Activated CD4-positive, alpha-beta T cell treated with anti-CD3 and anti-CD28 coated beads, Interleukin-2, amount 50 U/mL, for 1 hour (primary cell): ENCODE measurements around the gene KCNH8.

Experiments used
- DNase-seq: peaks from one replicate; pipeline ENCODE4 v3.0.0-alpha.2; 2020

KCNH8 gene

DNA sequence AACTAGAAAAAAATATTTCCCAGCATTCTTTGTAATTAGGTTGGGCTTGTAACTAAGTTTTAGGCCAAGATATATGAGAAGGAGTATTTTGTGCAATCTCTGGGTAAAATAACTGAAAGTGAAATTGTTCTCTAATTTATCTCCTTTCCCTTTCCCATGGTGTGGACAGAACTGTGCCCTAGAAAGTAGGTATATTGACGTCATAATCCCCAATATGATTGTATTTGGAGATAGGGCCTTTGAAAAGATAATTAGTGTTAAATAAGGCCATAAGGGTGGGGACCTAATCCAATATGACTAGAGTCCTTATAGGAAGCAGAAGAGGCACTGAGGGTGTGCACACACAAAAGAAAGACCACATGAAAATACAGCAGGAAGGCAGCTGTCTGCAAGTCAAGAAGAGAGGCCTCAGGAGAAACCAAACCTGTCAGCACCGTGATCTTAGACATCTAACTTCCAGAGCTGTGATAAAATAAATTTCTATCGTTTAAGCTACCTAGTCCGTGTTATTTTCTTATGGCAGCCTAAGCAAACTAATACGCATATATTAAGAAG lies 106.6 kb downstream of the KCNH8 start:
- DNase-seq = no peak

DNA sequence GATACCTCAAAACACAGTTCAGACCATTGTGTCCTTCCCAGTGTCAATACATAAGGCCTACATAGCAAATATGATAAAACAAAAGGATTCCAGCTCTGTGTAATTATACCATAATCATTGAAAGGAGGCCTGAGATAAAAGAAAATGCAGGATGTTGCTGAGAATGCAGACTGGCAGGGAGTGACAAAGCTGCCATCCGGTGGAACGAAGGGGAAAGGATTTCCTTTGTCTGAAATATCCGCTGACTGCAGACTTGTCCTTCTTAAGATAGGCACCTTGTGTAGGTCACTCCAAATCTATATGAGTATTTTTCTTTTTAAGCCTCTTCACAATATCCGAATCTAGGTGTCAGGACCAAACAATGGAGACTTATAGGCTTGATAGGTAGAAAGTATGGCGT lies 108.0 kb downstream of the KCNH8 start:
- no peak for DNase-seq

DNA sequence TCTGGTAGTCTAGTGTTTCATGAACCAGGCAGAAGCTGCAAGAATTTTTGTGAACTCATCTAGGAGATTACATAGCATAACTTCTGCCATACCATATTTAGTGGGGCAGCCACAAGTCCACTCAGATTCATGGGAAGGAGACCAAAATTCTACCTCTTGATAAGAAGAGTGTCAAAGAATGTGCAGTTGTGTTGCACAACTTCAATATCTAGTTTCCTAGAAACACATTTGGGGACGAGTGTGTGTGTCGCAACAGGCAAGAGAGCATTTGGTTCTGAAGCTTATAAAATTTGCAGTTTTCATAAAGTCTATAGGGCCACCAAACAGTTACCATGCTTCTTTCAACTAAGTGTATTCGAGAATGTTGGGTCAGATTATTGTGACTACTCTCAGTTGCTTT lies 115.3 kb downstream of the KCNH8 start:
- DNase-seq = no peak

DNA sequence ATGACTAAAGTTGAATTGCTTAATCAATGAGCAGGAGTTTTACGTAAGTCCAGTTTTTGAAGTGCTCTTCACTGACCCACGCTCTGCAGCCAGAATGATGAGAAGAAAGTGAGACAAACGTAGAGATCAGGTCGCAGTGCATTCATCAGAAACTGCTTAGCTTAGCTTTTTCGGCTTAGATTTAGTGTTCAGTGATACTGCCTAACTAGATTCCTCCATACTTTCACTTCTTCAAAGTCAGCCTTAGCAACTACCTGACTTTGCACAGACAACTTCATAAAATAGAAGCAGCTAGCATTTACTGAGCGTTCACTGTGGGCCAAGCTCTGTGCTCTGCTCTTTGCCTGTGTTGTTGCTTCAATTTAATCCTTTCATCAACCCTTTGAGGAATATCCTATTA lies 116.1 kb downstream of the KCNH8 start:
- no peak for DNase-seq

DNA sequence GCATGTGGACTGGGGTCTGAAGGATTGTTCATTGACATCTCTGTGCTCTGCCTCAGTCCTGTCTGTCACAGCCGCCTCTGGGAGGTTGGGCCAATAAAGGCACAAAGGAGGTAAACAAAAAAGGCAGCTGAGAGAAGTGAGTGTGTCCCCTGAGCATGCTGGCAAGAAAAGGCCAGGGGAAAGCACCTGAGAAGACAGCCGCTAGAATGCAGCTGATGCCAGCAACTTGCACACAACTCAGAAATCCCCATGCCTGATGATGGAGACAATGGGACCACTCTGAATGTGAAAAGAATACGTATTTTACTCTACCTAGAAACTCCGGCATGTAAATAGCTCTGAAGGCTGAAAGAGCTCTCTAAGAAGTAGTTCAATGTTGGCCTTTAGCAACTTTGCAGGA lies 118.7 kb downstream of the KCNH8 start:
- no peak for DNase-seq

DNA sequence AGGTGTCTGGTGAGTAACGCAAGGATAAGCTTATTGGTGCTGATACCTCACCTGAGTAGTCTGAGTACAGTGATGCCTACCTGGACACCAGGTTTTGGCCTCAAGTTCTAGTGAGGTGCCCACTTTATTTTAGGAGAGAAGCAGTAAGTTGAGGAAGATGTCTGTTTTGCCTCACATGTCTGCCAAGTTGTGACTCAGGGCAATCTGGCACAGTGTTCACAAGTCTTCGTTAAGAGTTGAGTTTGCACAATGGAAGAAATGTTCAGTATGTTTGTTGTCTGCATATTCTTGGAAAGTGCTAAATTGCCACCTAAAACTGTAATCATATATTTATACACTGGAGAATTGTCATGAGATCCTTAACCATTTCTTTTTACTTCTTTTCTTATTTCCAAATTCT lies 122.2 kb downstream of the KCNH8 start:
- DNase-seq = no peak

DNA sequence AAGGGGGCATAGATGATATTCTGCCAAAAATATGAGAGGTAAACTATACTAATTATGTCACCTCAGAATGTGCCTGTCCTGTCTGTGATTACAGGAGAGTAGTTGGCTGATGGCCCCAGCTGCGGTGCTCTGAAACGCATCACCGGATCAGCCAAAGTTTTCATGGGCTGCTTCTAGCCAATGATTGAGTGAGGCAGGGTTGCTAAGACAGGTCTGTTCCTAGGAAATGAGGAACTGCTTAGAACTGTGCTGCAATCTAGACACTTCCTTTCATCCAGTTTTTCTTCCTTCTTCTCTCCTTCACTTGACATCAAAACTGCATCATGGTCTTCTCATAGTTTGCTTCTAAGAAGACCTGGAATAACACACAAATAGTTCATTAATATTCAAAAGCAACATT lies 124.0 kb downstream of the KCNH8 start:
- no peak for DNase-seq

DNA sequence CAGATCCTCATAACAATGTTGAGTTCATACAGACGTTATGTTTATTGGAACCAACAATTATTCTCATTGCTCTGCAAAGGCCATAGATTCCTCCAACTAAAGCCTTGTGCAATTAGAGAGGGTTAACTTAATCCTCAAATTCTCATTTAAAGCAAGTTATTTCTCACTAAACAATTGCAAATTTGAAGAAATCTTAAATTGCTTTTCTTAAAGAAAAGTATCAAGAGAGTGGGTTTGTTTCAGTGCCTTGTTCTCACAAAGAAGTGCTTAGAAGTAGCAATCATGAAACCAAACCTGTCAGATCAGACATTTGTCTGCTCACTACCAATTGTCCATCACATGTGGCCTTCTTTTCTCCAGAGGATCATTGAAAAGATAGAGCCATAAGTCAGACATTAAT lies 124.8 kb downstream of the KCNH8 start:
- DNase-seq = no peak

DNA sequence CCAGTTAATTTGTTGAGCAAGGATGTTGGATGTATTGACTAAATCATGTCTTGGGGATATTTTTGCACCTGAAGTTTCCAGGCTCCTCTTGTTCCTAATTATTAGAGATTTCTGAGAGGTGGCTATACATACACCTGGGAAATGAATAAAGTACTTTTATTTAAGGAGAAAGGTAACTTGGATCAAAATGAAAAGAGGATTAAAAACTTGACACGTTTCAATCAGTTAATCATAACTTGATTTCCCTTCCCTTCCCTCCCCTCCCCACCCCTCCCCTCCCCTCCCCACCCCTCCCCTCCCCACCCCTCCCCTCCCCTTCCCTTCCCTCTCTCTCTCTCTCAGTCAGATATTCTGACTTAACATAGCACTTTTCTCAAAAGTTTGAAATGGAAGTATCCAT lies 126.3 kb downstream of the KCNH8 start:
- DNase-seq = no peak

DNA sequence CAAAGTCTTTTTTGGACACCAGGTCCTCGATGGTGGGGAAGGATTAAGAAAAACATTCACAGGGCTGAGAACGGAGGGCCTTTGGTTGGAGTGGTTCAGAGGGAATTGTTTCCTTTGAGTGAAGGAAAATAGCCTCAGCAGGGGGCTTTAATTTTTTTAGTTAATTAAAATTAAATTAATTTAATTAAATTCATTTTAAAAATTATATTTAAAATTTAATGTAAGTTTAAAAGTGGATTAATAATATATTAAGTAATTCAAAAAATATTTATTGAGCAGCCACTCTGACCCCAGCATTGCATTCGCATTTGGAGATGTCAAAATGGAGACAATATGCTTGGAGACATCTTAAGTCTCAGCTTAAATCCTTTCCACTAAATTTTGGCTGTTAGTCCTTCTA lies 136.7 kb downstream of the KCNH8 start:
- DNase-seq = no peak

DNA sequence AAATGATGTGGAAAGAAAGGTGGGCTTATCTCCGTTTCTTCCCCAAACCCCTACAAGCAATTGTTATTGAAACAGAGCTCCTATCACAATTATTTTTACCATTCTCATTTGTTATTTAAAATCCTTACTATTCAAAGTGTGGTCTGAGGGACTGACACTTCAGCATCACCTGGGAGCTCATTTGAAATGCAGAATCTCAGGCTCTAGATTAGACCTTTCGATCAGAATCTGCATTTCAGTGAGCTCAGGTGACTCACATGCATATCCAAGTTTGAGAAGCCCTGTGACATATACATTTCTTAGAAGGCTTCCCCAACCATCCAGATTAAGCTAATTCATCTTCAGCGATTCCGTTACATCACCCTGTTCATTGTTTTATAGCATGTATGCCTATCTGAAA lies 145.0 kb downstream of the KCNH8 start:
- DNase-seq = no peak

DNA sequence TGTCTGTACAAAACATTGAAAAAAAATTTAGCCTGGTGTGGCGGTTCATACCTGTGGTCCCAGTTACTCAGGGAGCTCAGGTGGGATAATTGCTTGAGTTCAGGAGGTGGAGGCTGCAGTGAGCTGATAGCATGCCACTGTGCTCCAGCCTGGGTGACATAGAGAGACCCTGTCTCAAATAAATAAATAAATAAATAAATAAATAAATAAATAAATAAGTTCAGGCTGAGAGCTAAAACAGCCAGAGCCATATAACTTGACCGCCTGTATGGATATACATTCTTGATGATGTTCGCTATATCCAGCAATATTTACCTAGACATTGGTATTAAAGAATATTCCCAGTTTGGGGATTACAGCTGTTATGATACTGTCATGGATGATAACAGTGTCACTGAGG lies 146.9 kb downstream of the KCNH8 start:
- DNase-seq = no peak

DNA sequence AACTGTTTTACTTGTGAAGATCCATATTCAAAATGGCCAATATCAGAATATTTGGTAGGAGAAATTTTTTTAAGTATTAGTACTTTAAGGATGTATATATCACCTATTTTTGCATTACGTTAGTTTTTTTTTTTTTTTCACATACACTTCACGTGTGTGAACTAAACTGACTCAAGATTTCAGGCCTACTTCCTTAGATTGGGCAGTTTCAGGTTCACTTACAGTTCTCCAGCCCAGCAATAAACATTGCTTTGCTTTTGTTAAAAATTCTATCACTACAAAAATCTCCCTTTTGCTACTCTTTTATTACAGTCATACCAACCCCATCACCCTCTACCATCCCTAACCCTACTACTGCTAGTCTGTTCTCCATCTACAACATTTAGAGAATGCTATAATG lies 183.6 kb downstream of the KCNH8 start:
- DNase-seq = no peak

DNA sequence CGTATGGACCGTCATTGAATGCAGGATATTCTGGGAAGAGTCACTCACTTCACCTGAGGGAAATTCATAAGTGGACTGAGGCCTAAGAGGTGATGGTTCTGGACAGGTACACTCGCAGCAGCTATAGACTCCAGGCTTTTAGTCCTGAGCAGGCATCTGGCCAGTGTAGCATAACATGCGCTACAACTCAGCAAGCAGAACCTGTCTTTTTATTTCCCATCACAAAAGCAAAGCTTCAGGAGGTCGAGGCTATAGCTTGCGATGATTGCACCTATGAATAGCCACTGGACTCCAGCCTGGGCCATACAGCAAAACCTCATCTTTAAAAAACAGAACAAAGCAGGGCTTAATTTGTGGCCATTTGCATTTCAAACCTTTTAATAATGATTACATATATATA lies 185.8 kb downstream of the KCNH8 start:
- DNase-seq = no peak

DNA sequence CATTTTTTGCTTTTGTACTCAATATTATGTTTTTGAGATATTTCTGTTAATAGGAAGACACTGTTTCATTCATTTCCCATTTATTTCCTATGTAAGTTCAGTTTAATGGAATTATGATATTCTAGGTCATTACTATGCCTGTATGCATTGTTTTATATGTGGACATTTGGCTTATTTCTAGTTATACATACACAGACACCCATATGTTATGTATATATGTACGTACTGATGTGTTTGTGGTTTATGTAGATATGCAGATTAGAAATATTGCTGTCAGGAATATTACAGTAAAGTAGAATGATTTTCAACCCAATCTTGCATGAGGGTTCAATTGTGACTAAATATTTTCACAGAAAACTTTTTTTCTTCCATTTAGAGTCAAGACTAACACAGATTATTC lies 190.5 kb downstream of the KCNH8 start:
- DNase-seq = no peak

DNA sequence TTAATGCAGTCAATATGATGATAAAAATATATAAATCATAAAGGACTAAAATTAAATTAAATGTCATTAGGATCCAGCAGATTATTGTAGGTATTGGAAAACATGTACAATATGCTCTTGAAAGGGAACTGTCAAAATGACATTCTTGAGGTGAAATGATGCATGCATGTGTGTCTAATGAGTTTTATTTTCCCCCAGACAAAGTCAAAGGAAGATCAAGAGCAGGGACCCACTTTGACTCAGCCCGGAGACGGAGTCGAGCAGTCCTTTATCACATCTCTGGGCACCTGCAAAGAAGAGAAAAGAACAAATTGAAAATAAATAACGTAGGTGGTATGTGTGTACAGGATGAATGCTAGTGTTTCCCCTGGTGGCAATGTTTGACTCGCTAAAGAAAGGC lies 194.1 kb downstream of the KCNH8 start:
- no peak for DNase-seq

DNA sequence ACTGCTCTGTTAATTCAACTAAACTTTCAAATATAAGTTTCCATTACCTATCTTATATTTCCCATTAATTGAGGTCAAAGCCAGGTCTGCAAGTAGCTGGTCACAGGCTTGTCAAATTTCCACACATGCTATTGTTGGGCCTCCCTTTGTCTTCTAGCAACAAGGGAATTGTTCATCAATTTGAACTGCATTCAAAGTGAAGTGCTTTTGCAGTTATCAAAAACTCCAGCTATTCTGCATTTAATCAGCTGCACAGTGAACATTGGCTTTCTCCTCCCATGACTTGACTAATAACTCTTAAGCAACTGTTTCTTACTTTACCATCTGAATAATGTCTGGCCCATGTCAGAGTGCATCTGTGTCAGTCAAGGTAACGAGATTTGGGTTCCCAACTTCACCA lies 198.4 kb downstream of the KCNH8 start:
- no peak for DNase-seq

DNA sequence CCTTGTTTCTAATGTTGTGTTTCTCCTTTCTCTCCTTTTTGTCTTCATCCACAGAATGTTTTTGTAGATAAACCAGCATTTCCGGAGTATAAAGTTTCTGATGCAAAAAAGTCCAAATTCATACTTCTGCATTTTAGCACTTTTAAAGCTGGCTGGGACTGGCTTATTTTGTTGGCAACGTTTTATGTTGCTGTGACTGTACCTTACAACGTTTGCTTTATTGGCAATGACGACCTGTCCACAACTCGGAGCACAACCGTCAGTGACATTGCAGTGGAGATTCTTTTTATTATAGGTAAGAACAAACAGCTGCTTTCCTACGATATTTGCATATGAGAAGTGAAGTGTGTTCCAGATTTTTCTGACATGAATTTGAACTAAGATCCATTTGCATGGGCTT lies 199.4 kb downstream of the KCNH8 start:
- no peak for DNase-seq

DNA sequence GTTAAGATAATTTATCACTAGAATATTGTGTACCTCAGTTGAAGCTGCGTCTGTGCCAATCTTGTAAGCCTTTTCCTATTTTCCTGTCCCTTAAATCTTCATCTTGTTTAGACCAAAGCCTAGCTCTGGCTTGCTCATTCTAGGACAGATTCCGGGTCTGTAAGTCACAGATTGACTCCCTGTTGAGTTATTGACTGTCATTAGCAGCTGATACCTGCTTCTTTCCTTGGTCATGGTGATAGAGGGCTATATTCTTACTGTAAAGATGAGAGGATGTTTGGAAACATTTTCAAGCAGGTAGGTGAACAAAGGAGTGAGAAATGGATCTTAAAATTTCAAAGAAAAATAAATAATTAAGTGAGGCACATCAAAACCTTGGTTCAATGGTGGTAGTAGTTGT lies 200.2 kb downstream of the KCNH8 start:
- no peak for DNase-seq

DNA sequence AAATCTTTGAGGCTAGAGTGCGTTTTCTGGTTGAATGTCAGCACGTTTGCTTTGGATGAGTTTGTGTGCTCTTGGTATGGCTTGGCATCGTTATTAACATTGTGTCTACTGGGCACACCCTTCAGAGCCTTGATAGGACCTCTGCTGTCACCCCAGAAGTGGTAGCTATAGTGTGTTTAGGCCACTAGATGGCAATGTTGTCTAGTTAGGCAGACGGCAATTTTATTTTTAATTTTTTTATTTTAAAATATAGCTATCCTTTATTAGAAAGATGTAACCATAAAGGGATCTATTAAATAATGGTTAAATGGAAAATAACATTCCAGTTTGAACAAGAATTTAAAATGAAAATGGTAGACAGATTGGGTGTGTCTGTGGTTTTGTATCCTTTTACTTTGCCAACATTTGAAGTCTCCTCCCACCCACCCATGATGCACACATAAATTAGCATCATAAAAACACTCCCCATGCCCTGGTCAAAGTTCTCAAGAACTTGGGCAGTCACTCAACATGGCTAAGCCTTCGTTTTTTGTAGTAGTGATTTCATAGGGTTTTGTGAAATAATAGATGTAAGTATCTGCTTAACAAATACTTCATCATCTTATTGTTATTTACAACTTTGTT lies 200.7 kb downstream of the KCNH8 start:
- no peak for DNase-seq

DNA sequence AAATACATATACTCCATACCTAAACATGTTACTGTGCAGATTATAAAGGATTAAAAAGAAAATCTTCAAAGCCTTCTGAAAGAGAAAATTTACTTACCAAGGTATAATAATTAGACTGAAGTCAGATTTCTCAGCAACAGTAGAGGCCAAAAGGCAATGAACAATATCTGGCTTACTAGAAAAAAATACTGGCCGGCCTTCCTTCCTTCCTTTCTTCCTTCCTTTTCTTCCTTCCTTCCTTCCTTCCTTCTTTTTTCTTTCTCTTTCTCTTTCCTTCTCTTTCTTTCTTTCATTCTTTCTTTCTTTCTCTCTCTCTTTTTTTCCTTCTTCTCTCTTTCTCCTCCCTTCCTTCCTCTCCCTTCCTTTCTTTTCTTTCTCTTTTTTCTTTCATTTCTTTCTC lies 209.6 kb downstream of the KCNH8 start:
- no peak for DNase-seq

DNA sequence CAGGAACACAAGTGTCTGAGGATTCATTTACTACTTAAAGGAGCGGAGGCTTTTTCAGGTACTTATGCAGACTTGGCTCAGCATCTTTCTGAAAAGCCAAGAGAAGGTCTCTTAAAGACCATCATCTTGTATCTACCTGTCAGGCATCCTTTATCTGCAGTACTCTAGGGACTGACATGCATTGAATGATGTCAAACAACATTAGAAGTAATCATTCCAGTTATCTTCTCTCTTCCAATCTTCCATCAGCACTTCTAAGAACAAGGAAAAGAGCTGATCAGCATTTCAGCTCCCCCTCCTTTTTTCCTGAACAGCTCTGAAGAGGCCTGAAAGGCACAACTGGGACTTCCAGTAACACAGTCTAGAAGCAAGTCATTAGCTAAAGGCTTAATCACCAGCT lies 214.8 kb downstream of the KCNH8 start:
- DNase-seq = no peak

DNA sequence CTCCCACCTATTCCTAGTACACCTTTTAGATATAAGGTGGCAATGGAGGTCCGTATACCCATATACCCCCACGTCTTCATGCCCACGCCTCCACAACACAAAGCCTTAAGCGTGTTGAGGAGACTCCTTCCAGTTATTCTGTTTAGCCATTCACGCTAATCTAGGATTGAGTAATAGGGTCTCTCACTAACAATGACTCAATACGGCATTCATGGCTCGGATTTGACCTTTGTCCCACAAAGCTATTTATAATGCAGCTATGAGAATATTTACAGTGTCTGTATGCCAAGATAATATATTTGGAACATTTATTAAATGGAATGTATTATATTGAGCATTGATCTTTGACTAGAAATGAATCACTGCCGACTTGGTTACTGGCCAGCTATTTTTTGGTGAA lies 215.8 kb downstream of the KCNH8 start:
- no peak for DNase-seq

DNA sequence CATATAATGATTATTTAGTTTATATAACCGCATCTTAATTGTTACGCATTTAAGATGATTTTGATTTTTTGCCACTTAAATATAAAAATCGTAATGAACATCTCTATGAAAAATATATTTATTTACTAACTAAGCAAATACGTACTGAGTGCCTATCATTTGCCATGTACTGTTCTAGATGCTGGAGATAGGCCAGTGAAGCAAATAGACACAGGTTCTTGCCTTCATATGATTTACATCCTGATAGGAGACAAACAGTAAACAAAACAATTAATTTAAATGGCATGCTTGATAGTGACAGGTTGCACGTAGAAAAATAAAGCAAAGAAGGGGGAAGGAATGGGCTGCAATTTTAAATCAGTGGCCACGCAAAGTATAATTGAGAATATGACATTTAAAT lies 217.2 kb downstream of the KCNH8 start:
- no peak for DNase-seq

DNA sequence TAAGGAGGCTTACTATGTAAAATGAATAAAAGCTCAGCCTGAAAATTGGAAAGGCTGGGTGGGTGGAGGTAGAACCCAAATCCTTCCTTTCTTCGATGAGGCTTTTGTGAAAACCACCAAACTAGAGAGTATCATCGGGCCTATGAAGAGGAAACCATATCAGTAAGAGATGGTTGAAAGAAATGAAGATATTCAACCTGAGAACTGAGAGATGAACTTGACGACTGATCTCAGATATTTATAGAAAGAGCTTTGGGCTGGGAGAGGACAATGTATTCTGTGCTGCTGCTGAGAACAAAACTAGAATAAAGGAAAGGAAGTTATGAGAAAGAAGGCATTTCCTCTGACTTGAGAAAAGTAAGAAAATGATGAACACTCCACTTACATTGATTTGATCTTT lies 236.6 kb downstream of the KCNH8 start:
- no peak for DNase-seq

DNA sequence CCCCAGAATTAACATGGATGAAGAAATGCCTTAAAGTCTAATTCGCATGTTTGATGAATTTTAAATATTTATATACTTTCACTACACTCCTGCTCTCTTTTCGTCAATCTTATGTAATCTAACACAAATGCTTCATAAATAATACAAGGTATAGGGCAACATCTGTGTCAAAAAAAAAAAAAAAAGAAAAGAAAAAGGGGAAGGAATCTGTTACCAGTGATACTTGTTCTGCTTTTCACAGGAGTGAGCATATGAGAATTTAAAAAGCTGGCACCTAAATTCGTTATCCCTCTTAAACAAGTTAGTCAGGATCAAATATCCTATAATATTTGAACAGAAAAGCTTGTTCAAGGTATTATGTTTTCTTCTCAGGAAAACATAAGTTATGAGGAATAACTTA lies 243.8 kb downstream of the KCNH8 start:
- DNase-seq = no peak
